Activated T-cell treated with anti-CD3 and anti-CD28 coated beads, Interleukin-2, amount 50 U/mL, for 4 hours (primary cell): ENCODE results near the gene GLT8D2. TPM values are rescaled to one million over a fixed set of nuclear protein-coding genes. Genes with fewer than 3 reads are reported as not detected.

ENCODE experiments used
- ATAC-seq, 2 donors: fragments of 200-7000 bp; cut with Tn5 transposase; one replicate each; pipeline ENCODE4 v1.10.0; 2021
- DNase-seq: peaks from one replicate; pipeline ENCODE4 v3.0.0-alpha.2; 2020
- H3K27me3 Mint-ChIP-seq: one replicate; pipeline ENCODE4 v1.8.0; 2021; ENCODE audit warnings: low read depth, mixed read lengths
- H3K36me3 Mint-ChIP-seq: one replicate; pipeline ENCODE4 v1.8.0; 2022; ENCODE audit warnings: mixed read lengths; ENCODE audit not compliant: insufficient read depth
- H3K4me1 Mint-ChIP-seq: one replicate; pipeline ENCODE4 v1.8.0; 2021; ENCODE audit warnings: low read depth, mixed read lengths
- H3K4me3 Mint-ChIP-seq: one replicate; pipeline ENCODE4 v1.8.0; 2021; ENCODE audit warnings: mild to moderate bottlenecking, moderate library complexity, mixed read lengths
- H3K9me3 Mint-ChIP-seq: one replicate; pipeline ENCODE4 v1.8.0; 2021; ENCODE audit warnings: mixed read lengths
- total RNA-seq, 3 donors: library from RNA; stranded (reverse); gene quantifications; one replicate each; pipeline ENCODE4 v1.2.1, GENCODE V29; 2021

GLT8D2 gene
- total RNA-seq, 3 donors from 2014 or later = 0.16 TPM; not detected in 2

- DNase-seq = no peak
- no peaks in the 10 kb centered on the region for H3K9me3 Mint-ChIP-seq
- ATAC-seq = no peak
- no peaks in the 10 kb centered on the region for H3K4me1 Mint-ChIP-seq
- no peak overlapping the region for H3K4me3 Mint-ChIP-seq
- H3K27me3 Mint-ChIP-seq = peaks cover 54% of the 10 kb centered on the region
- H3K36me3 Mint-ChIP-seq = no peaks in the 10 kb centered on the region
These were observed 47.3 kb downstream of the GLT8D2 start for GRCh38 chr12:104002686-104003085.

DNA sequence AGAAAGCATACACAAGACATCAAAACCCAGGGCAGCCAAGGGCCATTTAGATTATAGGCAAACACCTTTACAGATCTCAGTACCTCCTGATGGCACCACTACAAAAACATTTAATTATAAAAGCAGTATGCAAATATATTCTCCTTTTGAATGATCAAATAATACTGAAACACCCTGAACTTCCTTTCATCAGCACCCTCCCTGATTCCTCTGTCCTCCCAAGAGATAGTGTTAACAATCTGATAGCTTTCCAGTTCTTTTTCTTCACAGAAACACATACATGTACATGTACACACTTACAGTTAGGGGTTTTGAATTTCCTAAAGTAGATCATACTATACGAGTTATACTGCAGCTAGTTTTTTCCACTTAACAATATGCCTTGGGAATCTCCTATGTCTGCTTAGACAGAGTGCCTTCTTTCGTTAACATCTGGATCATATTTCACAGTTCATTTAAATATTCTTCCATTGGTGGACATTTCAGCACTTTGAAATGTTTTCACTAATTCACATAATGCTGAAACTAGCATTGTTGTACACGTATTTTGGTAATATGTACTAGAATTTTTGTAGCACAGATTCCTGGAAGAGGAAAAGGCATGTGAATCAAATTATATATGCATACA lies 49.1 kb downstream of the GLT8D2 start:
- no peaks in the 10 kb centered on the region for H3K36me3 Mint-ChIP-seq
- peaks cover 54% of the 10 kb centered on the region for H3K27me3 Mint-ChIP-seq
- DNase-seq (no peak), ATAC-seq (no peak)
- H3K4me1 Mint-ChIP-seq = no peaks in the 10 kb centered on the region
- H3K9me3 Mint-ChIP-seq = no peaks in the 10 kb centered on the region
- no peak overlapping the region for H3K4me3 Mint-ChIP-seq

DNA sequence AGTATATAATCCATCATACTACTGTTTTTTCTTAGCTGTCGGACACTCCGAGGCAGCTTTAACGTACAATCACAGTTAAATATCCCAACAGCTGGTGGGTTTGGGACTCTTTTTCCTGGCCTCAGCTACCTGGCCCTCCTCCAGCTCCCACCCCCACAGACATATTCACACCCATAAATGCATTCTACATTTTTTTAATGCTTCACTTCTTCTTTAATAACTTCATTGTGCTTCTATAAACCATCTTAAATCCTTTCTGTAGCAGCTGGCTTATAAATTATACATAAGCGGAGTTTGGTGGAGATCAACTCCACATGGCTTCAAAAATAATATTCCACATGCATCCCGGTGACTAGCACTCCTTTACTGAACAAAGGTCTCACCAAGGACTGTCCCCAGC lies 51.0 kb downstream of the GLT8D2 start:
- Mint-ChIP-seq H3K4me1 (no peaks in the 10 kb centered on the region), H3K9me3 (no peaks in the 10 kb centered on the region), H3K27me3 (peaks cover 41% of the 10 kb centered on the region)

DNA sequence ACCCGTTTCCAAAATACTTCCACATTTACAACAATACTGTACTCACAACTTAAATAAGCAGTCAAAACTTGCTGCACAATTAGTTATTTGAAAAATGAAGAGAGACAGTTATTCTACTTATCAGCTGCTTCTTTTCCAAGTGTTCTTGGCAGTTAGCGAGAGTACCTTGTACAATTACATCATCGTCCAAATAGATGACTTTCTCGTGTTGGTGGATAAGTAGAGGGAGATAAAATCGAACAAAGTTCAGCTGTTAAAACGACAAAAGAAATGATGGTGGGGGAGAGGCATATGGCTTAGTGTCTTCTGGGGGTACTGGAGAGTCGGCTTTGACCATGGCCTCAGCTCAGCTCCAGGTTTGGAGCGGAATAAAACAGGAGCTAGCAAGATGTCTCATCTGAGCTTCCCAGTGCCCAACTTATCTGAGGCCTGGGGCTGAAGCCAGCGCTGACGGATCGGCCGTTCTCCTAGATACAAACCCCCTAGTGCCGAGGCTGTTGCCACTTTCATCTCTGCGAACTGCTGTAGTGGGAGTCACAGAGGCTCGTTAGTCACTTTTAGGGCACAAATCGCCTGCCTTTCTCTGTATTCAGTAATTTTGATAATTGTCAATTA lies 52.6 kb downstream of the GLT8D2 start:
- Mint-ChIP-seq H3K4me3 (no peak overlapping the region), H3K36me3 (no peaks in the 10 kb centered on the region), H3K9me3 (no peaks in the 10 kb centered on the region), H3K4me1 (no peaks in the 10 kb centered on the region), H3K27me3 (peaks cover 27% of the 10 kb centered on the region)
- ATAC-seq = no peak
- DNase-seq = no peak

More for the DNA sequence above, 51.0 kb downstream of the GLT8D2 start:
- no peak for DNase-seq
- no peaks in the 10 kb centered on the region for H3K36me3 Mint-ChIP-seq
- H3K4me3 Mint-ChIP-seq = no peak overlapping the region
- no peak for ATAC-seq

DNA sequence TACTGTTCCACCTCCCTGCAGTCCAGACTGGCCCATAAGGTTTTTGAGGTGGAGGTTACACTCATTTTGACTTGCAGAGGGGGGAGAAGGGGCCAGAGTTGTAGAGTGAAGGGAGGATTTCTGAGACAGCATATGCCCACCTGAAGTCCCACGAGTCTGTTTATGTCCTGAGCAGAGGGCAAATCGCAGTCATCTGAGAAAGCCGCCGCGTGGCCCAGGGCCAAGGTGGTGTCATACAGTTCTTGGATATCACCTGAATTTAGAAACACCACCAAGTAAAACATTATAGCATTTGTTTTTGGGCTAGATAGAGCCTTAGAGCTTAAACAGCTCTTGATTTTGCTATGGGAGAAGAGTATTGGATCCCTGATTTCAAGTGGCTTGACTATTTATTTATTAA lies 53.4 kb downstream of the GLT8D2 start:
- DNase-seq (no peak), ATAC-seq (no peak)
- H3K4me3 Mint-ChIP-seq = no peak overlapping the region
- H3K9me3 Mint-ChIP-seq = no peaks in the 10 kb centered on the region
- no peaks in the 10 kb centered on the region for H3K4me1 Mint-ChIP-seq
- H3K36me3 Mint-ChIP-seq = no peaks in the 10 kb centered on the region
- peaks cover 23% of the 10 kb centered on the region for H3K27me3 Mint-ChIP-seq

DNA sequence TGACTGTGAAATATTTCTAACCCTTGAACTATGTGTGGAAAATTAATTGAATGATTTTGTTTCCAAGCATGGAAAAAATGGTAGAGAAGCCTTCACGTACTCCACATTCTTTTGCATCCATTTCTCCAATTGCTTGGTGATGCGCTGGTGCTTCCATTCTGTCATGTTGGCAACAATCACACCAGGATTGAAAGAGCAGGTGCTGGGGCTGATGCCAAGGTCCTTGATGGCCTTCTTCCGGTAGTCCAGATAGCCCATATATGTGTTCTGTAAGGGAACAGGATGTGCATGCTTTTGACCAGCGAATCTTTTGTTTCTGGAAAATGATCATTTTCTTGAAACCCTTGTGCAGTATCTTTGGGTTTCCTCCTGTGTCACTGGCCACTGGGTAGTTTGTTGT lies 55.8 kb downstream of the GLT8D2 start:
- no peaks in the 10 kb centered on the region for H3K4me1 Mint-ChIP-seq
- ATAC-seq (no peak), DNase-seq (no peak)
- H3K36me3 Mint-ChIP-seq = peaks cover 3% of the 10 kb centered on the region
- peaks cover 4% of the 10 kb centered on the region for H3K27me3 Mint-ChIP-seq
- H3K9me3 Mint-ChIP-seq = no peaks in the 10 kb centered on the region
- H3K4me3 Mint-ChIP-seq = no peak overlapping the region

DNA sequence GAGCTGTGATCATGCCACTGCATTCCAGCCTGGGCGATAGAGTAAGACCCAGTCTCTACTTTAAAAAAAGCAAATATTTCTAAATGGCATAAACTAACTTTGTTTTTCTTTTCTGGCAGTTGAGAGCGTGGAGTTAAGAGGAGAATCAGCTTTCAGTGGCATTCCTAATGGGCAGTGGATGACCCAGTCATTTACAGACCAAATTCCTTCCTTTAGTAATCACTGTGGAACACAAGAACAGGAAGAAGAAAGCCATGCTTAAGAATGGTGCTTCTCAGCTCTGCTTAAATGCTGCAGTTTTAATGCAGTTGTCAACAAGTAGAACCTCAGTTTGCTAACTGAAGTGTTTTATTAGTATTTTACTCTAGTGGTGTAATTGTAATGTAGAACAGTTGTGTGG lies 63.2 kb downstream of the GLT8D2 start:
- no peaks in the 10 kb centered on the region for H3K4me1 Mint-ChIP-seq
- H3K4me3 Mint-ChIP-seq = no peak overlapping the region
- peaks cover 27% of the 10 kb centered on the region for H3K36me3 Mint-ChIP-seq
- no peaks in the 10 kb centered on the region for H3K9me3 Mint-ChIP-seq
- DNase-seq (no peak), ATAC-seq (no peak)
- no peaks in the 10 kb centered on the region for H3K27me3 Mint-ChIP-seq

- Mint-ChIP-seq H3K27me3 (no peaks in the 10 kb centered on the region), H3K4me1 (peaks cover 16% of the 10 kb centered on the region), H3K36me3 (peaks cover 28% of the 10 kb centered on the region), H3K4me3 (no peak overlapping the region), H3K9me3 (no peaks in the 10 kb centered on the region)
- DNase-seq (no peak), ATAC-seq (no peak)
These were observed 71.5 kb downstream of the GLT8D2 start for GRCh38 chr12:103978384-103978982.

- ATAC-seq = no peak
- H3K27me3 Mint-ChIP-seq = no peaks in the 10 kb centered on the region
- H3K9me3 Mint-ChIP-seq = no peaks in the 10 kb centered on the region
- peaks cover 34% of the 10 kb centered on the region for H3K4me1 Mint-ChIP-seq
- H3K36me3 Mint-ChIP-seq = peaks cover 28% of the 10 kb centered on the region
- DNase-seq = no peak
- H3K4me3 Mint-ChIP-seq = no peak overlapping the region
These were observed 74.6 kb downstream of the GLT8D2 start for GRCh38 chr12:103975368-103975767.

GRCh38 chr12:103973909-103974308 lies 76.1 kb downstream of the GLT8D2 start:
- no peaks in the 10 kb centered on the region for H3K27me3 Mint-ChIP-seq
- no peak for ATAC-seq
- no peak for DNase-seq
- H3K9me3 Mint-ChIP-seq = no peaks in the 10 kb centered on the region
- H3K36me3 Mint-ChIP-seq = peaks cover 26% of the 10 kb centered on the region
- no peak overlapping the region for H3K4me3 Mint-ChIP-seq
- H3K4me1 Mint-ChIP-seq = peaks cover 43% of the 10 kb centered on the region

- H3K27me3 Mint-ChIP-seq = no peaks in the 10 kb centered on the region
- H3K4me1 Mint-ChIP-seq = peaks cover 65% of the 10 kb centered on the region
- no peaks in the 10 kb centered on the region for H3K9me3 Mint-ChIP-seq
- ATAC-seq (no peak), DNase-seq (no peak)
- peaks cover 18% of the 10 kb centered on the region for H3K36me3 Mint-ChIP-seq
- no peak overlapping the region for H3K4me3 Mint-ChIP-seq
These were observed 80.6 kb downstream of the GLT8D2 start for GRCh38 chr12:103969391-103969790.

DNA sequence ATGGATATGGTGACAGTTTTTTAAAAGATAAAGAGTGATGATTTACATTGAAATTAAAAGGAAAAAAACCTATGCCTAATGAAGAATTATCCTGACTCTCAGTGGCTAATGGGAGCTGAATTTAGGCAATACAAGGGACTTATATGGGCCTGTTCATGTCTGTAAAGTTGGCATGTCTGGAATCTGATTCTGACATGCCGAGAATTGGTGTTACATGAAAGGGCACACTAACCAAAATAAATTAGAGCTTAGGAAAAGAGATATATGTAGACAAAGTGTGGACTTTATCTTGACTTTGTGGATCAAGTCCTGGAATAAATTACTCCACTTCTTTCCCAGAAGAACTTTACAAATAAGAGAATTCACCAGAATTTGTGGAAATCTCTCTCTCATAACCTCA lies 83.3 kb downstream of the GLT8D2 start:
- Mint-ChIP-seq H3K4me1 (peaks cover 58% of the 10 kb centered on the region), H3K9me3 (no peaks in the 10 kb centered on the region), H3K27me3 (no peaks in the 10 kb centered on the region), H3K36me3 (peaks cover 14% of the 10 kb centered on the region), H3K4me3 (peak overlapping the region; percentile 97)
- no peak for ATAC-seq
- no peak for DNase-seq

- H3K4me3 Mint-ChIP-seq = peak within 1 kb of the TSS; percentile 97
- peak; percentile 94 to 96 for ATAC-seq
- no peaks in the 10 kb centered on the region for H3K27me3 Mint-ChIP-seq
- peak; percentile 94 for DNase-seq
- H3K9me3 Mint-ChIP-seq = no peaks in the 10 kb centered on the region
- peaks cover 10% of the 10 kb centered on the region for H3K36me3 Mint-ChIP-seq
- peaks cover 49% of the 10 kb centered on the region for H3K4me1 Mint-ChIP-seq
These were observed 84.1 kb downstream of the GLT8D2 start, which contains the start of gene TDG for GRCh38 chr12:103965590-103966504. TDG (plus strand) TSS chr12:103965872; CDS start chr12:103966038, 166 bp downstream.

DNA sequence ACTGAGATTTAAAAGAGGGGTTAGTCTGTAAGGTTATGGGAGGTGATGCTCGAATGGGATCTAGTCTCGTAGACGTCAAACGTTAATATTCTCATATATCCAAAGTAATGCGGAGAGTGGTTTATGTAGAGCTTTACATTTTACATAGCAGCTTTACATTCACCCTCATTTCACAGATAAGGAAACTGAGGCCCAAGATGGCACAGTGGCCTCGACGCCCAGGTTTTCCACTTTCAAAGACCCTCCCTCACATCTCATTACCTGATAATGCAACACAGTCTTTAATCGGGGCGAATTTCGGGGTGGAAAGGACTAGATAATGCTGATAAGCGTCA lies 84.8 kb downstream of the GLT8D2 start:
- Mint-ChIP-seq H3K9me3 (no peaks in the 10 kb centered on the region), H3K4me3 (peak overlapping the region; percentile 97), H3K4me1 (peaks cover 50% of the 10 kb centered on the region), H3K27me3 (no peaks in the 10 kb centered on the region), H3K36me3 (peaks cover 10% of the 10 kb centered on the region)
- no peak for DNase-seq
- ATAC-seq = no peak
